Uterus (tissue), 4 donors: ENCODE measurements around the gene MDFIC. TPM values are rescaled to one million over a fixed set of nuclear protein-coding genes. Genes with fewer than 3 reads are reported as not detected.

Experiments
- DNase-seq, 2 donors: peaks; one replicate each; pipeline ENCODE4 v3.0.0-alpha.2; 2019 to 2020
- H3K27ac ChIP-seq, 2 donors: fragments of 200-600 bp; sonication (generic); 1 replicate in 1 of 2; 2 replicates in 1 of 2; pipeline ENCODE4 v1.5.1; 2016 to 2018
- H3K27me3 ChIP-seq, 2 donors: fragments of 200-600 bp; sonication (generic); one replicate each; pipeline ENCODE4 v1.5.1; 2018 to 2019; ENCODE audit warnings: control low read depth in 1 of 2
- H3K36me3 ChIP-seq, 2 donors: fragments of 200-600 bp; sonication (generic); one replicate each; pipeline ENCODE4 v1.5.1; 2019; ENCODE audit warnings: control low read depth in 1 of 2
- H3K4me1 ChIP-seq, 2 donors: fragments of 200-600 bp; sonication (generic); one replicate each; pipeline ENCODE4 v1.5.1; 2018 to 2019; ENCODE audit warnings: control low read depth in 1 of 2
- H3K4me3 ChIP-seq, 2 donors: fragments of 200-600 bp; sonication (generic); 1 replicate in 1 of 2; 2 replicates in 1 of 2; pipeline ENCODE4 v1.5.1; 2018 to 2019; ENCODE audit warnings: mild to moderate bottlenecking in 1 of 2
- H3K9me3 ChIP-seq, 2 donors: fragments of 200-600 bp; sonication (generic); one replicate each; pipeline ENCODE4 v1.5.1; 2019; ENCODE audit warnings: control low read depth in 1 of 2
- POLR2A ChIP-seq, 2 donors: fragments of 450-650 bp; IDR thresholded peaks; one replicate each; pipeline ENCODE4 v1.6.1; 2016; ENCODE audit warnings: antibody characterized with exemption in 2 of 2, mild to moderate bottlenecking in 1 of 2, moderate library complexity in 1 of 2
- intact Hi-C: fragments of 100-400 bp; cut with DNase I; formaldehyde crosslinking; loops from one replicate; pipeline ENCODE4 v1.15.1; 2023; ENCODE audit warnings: low total_unique reads
- total RNA-seq, 4 donors: library from RNA; depleted of rRNA in 3 of 4; stranded (reverse); fragments of >200 nt in 3 of 4; gene quantifications; one replicate each; pipeline versions ENCODE4 v1.1.0 to v1.2.4, GENCODE V29; 2014 to 2023
- TF ChIP-seq, protein P1 (sequence below), 4 experiments: fragments of 200-600 bp in 2 of 4; fragments of 450-650 bp in 2 of 4; sonication (generic) in 2 of 4; IDR thresholded peaks; one replicate each; pipeline ENCODE4 v1.5.1; 2016 to 2019; ENCODE audit warnings: antibody characterized with exemption in 4 of 4, mild to moderate bottlenecking in 2 of 4, moderate library complexity in 1 of 4
- donor health status: DM: yes; HTN: yes; CAD: no.

The MDFIC gene
- total RNA-seq, 4 donors from 2014 or later, result 35.8 to 79.2 (median 66.1) TPM

DNA sequence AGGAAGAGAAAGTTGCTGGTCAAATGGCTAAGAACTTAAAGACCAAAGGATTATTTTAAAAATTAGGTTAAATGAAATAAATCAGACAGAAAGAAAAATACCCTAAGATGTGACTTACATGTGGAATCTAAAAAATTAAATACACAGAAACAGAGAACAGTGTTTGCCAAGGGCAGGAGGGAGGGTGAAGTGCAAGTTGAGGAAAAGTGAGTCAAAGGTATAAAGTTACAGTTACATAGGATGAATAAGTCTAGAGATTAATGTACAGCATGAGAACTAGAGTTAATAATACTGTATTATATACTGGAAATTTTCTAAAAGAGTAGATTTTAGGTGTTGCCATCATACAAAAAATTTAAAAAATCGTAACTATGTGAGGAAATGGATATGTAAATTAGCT, 146.3 kb downstream of the MDFIC start:
- no peak for TF ChIP-seq POLR2A (IDR thresholded peaks at IDR 0.05)
- TF ChIP-seq, protein P1, sequence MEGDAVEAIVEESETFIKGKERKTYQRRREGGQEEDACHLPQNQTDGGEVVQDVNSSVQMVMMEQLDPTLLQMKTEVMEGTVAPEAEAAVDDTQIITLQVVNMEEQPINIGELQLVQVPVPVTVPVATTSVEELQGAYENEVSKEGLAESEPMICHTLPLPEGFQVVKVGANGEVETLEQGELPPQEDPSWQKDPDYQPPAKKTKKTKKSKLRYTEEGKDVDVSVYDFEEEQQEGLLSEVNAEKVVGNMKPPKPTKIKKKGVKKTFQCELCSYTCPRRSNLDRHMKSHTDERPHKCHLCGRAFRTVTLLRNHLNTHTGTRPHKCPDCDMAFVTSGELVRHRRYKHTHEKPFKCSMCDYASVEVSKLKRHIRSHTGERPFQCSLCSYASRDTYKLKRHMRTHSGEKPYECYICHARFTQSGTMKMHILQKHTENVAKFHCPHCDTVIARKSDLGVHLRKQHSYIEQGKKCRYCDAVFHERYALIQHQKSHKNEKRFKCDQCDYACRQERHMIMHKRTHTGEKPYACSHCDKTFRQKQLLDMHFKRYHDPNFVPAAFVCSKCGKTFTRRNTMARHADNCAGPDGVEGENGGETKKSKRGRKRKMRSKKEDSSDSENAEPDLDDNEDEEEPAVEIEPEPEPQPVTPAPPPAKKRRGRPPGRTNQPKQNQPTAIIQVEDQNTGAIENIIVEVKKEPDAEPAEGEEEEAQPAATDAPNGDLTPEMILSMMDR (IDR thresholded peaks at IDR 0.05), result no peak
- Histone ChIP-seq H3K27me3 (no peaks in the 10 kb centered on the region), H3K9me3 (no peaks in the 10 kb centered on the region), H3K36me3 (no peaks in the 10 kb centered on the region), H3K27ac (no peak overlapping the region), H3K4me3 (no peak overlapping the region), H3K4me1 (no peaks in the 10 kb centered on the region)
- DNase-seq, result no peak
- intact Hi-C loops, result no loop called here
